Calu3 (cell line): ENCODE results near the gene TMEM212. TPM values are rescaled to one million over a fixed set of nuclear protein-coding genes. Genes with fewer than 3 reads are reported as not detected.

Source experiments
- BruUV-seq: library from RNA; stranded (reverse); fragments of 400-500 nt; replicated peaks from 2 replicates; lab custom pipeline; 2021; lab: Mats Ljungman, UMichigan
- CTCF ChIA-PET: fragments of 300-600 bp; sonication (Branson Sonifier 250); formaldehyde crosslinking; loops from one replicate; lab custom pipeline; 2022; ENCODE audit warnings: antibody characterized with exemption; lab: Charles Lee
- DNase-seq: peaks from one replicate; pipeline ENCODE4 v3.0.0; 2022
- H3K27ac Mint-ChIP-seq: one replicate; pipeline ENCODE4 v1.8.0; 2022; ENCODE audit warnings: mixed read lengths; ENCODE audit not compliant: unreplicated experiment
- H3K27me3 Mint-ChIP-seq: one replicate; pipeline ENCODE4 v1.8.0; 2022; ENCODE audit warnings: mixed read lengths; ENCODE audit not compliant: unreplicated experiment
- H3K36me3 Mint-ChIP-seq: one replicate; pipeline ENCODE4 v1.8.0; 2022; ENCODE audit warnings: mild to moderate bottlenecking, moderate library complexity, mixed read lengths; ENCODE audit not compliant: insufficient read depth, unreplicated experiment
- H3K4me1 Mint-ChIP-seq: one replicate; pipeline ENCODE4 v1.8.0; 2022; ENCODE audit warnings: mild to moderate bottlenecking, low read depth, mixed read lengths; ENCODE audit not compliant: unreplicated experiment
- H3K4me3 Mint-ChIP-seq: one replicate; pipeline ENCODE4 v1.8.0; 2022; ENCODE audit warnings: mild to moderate bottlenecking, low read depth, moderate library complexity, mixed read lengths; ENCODE audit not compliant: unreplicated experiment
- H3K9me3 Mint-ChIP-seq: one replicate; pipeline ENCODE4 v1.8.0; 2022; ENCODE audit warnings: low read depth, mixed read lengths; ENCODE audit not compliant: unreplicated experiment
- CTCF ChIP-seq: fragments of 200-600 bp; IDR thresholded peaks from one replicate; pipeline ENCODE4 v1.8.0; 2022; ENCODE audit warnings: antibody characterized with exemption; ENCODE audit not compliant: unreplicated experiment
- intact Hi-C: fragments of 100-400 bp; cut with micrococcal nuclease; formaldehyde crosslinking; loops from one replicate; pipeline ENCODE4 v1.10.0; 2022; ENCODE audit not compliant: unreplicated experiment
- total RNA-seq: library from RNA; stranded (reverse); gene quantifications from 2 replicates; pipeline ENCODE4 v1.2.3, GENCODE V29; 2022

TMEM212 gene
- total RNA-seq, 1 experiment from 2014 or later, result not detected

DNA sequence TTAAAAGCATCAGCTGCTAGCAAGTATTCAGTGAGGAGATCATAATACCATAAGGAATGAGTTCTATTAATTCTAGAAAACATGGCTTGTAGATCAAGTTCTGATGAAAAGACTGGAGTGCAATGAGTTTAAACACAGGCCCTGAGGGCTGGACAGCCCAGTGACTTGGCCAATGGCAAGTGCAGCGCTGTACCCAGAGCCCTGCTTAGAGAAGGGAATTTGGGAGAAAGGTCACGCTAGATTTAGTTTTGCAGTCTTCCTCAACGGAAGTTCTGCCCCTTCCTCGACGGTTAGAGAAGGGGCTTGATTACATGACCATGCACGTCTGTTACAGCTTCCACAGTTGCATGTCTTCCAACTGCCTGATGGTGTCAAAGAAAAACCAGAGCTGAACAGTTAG is 4.0 kb downstream of the TMEM212 start:
- Mint-ChIP-seq H3K4me3 (no peak overlapping the region), H3K27me3 (no peaks in the 10 kb centered on the region), H3K9me3 (peaks cover 3% of the 10 kb centered on the region), H3K4me1 (peaks cover 57% of the 10 kb centered on the region), H3K36me3 (no peaks in the 10 kb centered on the region), H3K27ac (no peak overlapping the region)
- no peak for DNase-seq
- BruUV-seq, result no TSS peak
- CTCF ChIA-PET, result interaction anchor here (0.9 kb wide), 1 partner anchor 31 kb away, joined by 3 read pairs; no protein-coding TSS in a partner anchor
- TF ChIP-seq CTCF, result no peak
- intact Hi-C loops, result no loop called here

- no peak for DNase-seq
- no TSS peak for BruUV-seq
- CTCF ChIA-PET, result interaction anchor here (0.9 kb wide), 1 partner anchor 32 kb away, joined by 3 read pairs; no protein-coding TSS in a partner anchor
- Mint-ChIP-seq H3K9me3 (peaks cover 6% of the 10 kb centered on the region), H3K27me3 (no peaks in the 10 kb centered on the region), H3K36me3 (no peaks in the 10 kb centered on the region), H3K4me3 (no peak overlapping the region), H3K27ac (no peak overlapping the region), H3K4me1 (peaks cover 57% of the 10 kb centered on the region)
- intact Hi-C loops, result no loop called here
- no peak for TF ChIP-seq CTCF
Observed at GRCh38 chr3:171847595-171848259, 4.6 kb downstream of the TMEM212 start.

DNA sequence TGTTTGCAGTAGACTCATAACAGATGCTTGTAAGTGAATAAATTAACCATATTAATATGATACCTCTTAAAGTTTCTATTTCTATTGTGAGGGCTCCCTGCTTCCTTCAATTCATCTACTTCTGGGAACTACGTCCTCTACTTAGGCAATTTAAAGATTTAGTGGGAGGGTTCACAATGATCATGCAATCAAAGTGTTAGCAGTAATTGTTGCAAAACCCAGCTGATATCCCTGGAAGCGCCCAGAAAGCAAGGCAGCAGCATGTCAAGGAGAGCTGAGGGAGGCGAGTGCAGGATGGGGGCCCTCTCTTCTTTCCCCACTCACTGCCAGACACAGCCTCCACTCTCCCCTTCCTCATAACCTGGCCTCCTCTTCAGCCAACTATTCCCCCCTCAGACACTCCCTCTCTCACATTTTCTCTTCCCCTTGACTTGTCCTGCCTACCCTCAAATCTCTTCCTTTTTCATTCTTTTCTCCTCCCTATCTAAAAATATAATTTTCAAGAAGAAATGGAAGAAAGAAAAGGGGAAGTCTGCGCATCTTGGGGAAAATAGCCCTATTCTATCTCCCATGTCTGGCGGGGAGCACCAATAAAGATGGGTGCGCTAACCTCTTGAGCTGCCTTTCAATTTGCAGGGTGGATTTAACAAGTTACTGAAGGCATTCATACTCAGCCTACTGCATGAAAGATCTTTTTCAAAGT is 6.6 kb downstream of the TMEM212 start:
- Mint-ChIP-seq H3K27me3 (no peaks in the 10 kb centered on the region), H3K4me1 (peaks cover 53% of the 10 kb centered on the region), H3K9me3 (peaks cover 9% of the 10 kb centered on the region), H3K36me3 (no peaks in the 10 kb centered on the region), H3K27ac (no peak overlapping the region), H3K4me3 (no peak overlapping the region)
- BruUV-seq, result no TSS peak
- no peak for TF ChIP-seq CTCF
- DNase-seq, result no peak
- CTCF ChIA-PET, result interaction anchor here (0.7 kb wide), 1 partner anchor 270 kb away, joined by 3 read pairs; no protein-coding TSS in a partner anchor
- intact Hi-C loops, result no loop called here

DNA sequence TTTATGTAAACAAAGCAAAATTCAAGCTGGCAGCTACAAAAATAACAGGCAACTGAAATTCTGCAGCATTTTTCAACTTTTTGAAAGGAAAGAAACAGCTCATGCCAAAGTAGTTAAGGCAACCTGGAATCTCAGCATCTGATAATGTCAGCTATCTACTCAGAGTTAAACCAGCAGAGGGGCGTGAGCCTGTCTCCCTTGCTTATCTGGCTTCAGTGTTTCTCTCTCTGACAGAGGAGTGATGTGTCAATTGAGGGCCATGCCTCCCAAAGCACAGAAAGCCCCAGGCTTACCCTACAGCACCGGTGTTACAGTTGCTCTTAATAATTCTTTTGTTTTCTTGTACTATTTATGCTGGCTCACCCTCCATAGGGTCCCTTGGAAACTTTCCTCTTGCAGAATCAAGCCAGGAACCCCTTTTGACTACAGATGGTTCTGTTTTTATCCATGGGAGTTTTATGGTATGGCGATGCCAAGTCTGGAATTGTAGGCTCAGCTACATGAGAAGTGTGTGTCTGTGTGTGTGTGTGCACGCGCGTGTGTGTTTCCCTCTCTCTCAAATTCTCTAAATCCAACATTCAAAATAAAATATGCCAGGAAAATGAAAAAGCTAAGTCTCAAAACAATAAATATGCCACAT is 7.3 kb downstream of the TMEM212 start:
- H3K4me1 Mint-ChIP-seq, result peaks cover 46% of the 10 kb centered on the region
- BruUV-seq, result no TSS peak
- H3K36me3 Mint-ChIP-seq, result no peaks in the 10 kb centered on the region
- DNase-seq, result no peak
- intact Hi-C loops, result no loop called here
- CTCF ChIA-PET, result interaction anchor here (0.7 kb wide), 1 partner anchor 270 kb away, joined by 3 read pairs; no protein-coding TSS in a partner anchor
- H3K27ac Mint-ChIP-seq, result no peak overlapping the region
- no peak overlapping the region for H3K4me3 Mint-ChIP-seq
- H3K27me3 Mint-ChIP-seq, result no peaks in the 10 kb centered on the region
- no peak for TF ChIP-seq CTCF
- H3K9me3 Mint-ChIP-seq, result peaks cover 9% of the 10 kb centered on the region
